Breast epithelium (tissue), 4 donors: ENCODE measurements around the gene GAS5. TPM values are rescaled to one million over a fixed set of nuclear protein-coding genes. Genes with fewer than 3 reads are reported as not detected.

Source experiments
- DNase-seq, 2 donors: peaks; one replicate each; pipeline ENCODE4 v3.0.0-alpha.2; 2019; ENCODE audit warnings: low spot score in 2 of 2
- H3K27ac ChIP-seq, 2 donors: fragments of 200-600 bp; sonication (generic) in 1 of 2; one replicate each; pipeline ENCODE4 v1.5.1; 2016 to 2019; ENCODE audit warnings: mild to moderate bottlenecking in 1 of 2
- H3K27me3 ChIP-seq, 2 donors: fragments of 200-600 bp; sonication (generic) in 1 of 2; one replicate each; pipeline versions ENCODE4 v1.5.1 to v1.6.0; 2017 to 2019; ENCODE audit warnings: control low read depth in 1 of 2, mild to moderate bottlenecking in 1 of 2
- H3K36me3 ChIP-seq: fragments of 200-600 bp; one replicate; pipeline ENCODE4 v1.5.1; 2019
- H3K4me1 ChIP-seq, 2 donors: fragments of 200-600 bp; sonication (generic); one replicate each; pipeline ENCODE4 v1.5.1; 2016 to 2019; ENCODE audit warnings: control low read depth in 1 of 2
- H3K4me3 ChIP-seq, 3 donors: fragments of 200-600 bp; sonication (generic); 1 replicate in 2 of 3; 2 replicates in 1 of 3; pipeline ENCODE4 v1.5.1; 2016 to 2019; ENCODE audit warnings: mild to moderate bottlenecking in 3 of 3, moderate library complexity in 2 of 3
- H3K9me3 ChIP-seq, 2 donors: fragments of 200-600 bp; sonication (generic) in 1 of 2; one replicate each; pipeline ENCODE4 v1.5.1; 2016 to 2019; ENCODE audit warnings: control low read depth in 1 of 2
- CTCF ChIP-seq, 3 donors: fragments of 450-650 bp; IDR thresholded peaks; one replicate each; pipeline ENCODE4 v1.5.1; 2016 to 2017; ENCODE audit warnings: antibody characterized with exemption in 3 of 3, mild to moderate bottlenecking in 3 of 3, moderate library complexity in 3 of 3
- POLR2A ChIP-seq: fragments of 450-650 bp; IDR thresholded peaks from one replicate; pipeline ENCODE4 v1.6.1; 2016; ENCODE audit warnings: antibody characterized with exemption, mild to moderate bottlenecking, moderate library complexity
- POLR2AphosphoS5 ChIP-seq, 3 donors: sonication (generic); formaldehyde crosslinking; IDR thresholded peaks; one replicate each; pipeline ENCODE4 v1.6.1; 2017; ENCODE audit warnings: antibody characterized with exemption in 3 of 3
- intact Hi-C: fragments of 100-400 bp; cut with DNase I; formaldehyde crosslinking; loops from one replicate; pipeline ENCODE4 v1.15.1; 2023; ENCODE audit warnings: low total_unique reads
- total RNA-seq, 3 donors: library from RNA; depleted of rRNA; stranded (reverse); fragments of >200 nt; gene quantifications; one replicate each; pipeline ENCODE4 v1.1.0, GENCODE V29; 2016

GAS5 gene
- total RNA-seq: 100 to 1,000 TPM; 320 to 763 (median 754) TPM

- peak; percentile 99 to 100 for DNase-seq
- Histone ChIP-seq H3K4me1 (peaks cover 0 to 4% of the 10 kb centered on the region in 2 donors), H3K4me3 (peak within 1 kb of the TSS; percentile 76 to 84 (median 81)), H3K9me3 (no peaks in the 10 kb centered on the region), H3K27ac (peak within 1 kb of the TSS; percentile 95 to 96), H3K27me3 (no peaks in the 10 kb centered on the region), H3K36me3 (no peaks in the 10 kb centered on the region)
- intact Hi-C loops: no loop called here
- TF ChIP-seq POLR2A (peak; percentile 96), CTCF (IDR thresholded peaks at IDR 0.05) (no peak), POLR2AphosphoS5 (IDR thresholded peaks at IDR 0.05) (peak; percentile 96 to 99 (median 98))
Observed at GRCh38 chr1:173867753-173868265, at the start of gene GAS5. Gene GAS5, minus strand, starts transcription at chr1:173867989.

- Histone ChIP-seq H3K27me3 (no peaks in the 10 kb centered on the region), H3K4me1 (no peaks in the 10 kb centered on the region), H3K9me3 (no peaks in the 10 kb centered on the region), H3K27ac (no peak within 1 kb of the TSS), H3K36me3 (no peaks in the 10 kb centered on the region), H3K4me3 (no peak within 1 kb of the TSS)
- TF ChIP-seq POLR2AphosphoS5 (IDR thresholded peaks at IDR 0.05): no peak
- TF ChIP-seq POLR2A: no peak
- TF ChIP-seq CTCF (IDR thresholded peaks at IDR 0.05): no peak
- intact Hi-C loops: no loop called here
- DNase-seq: no peak
Observed at GRCh38 chr1:173917149-173917548, 49.4 kb upstream of the GAS5 start, which contains the start of gene SERPINC1. Gene SERPINC1, minus strand, starts transcription at chr1:173917327. Its CDS starts 68 bp downstream, at chr1:173917259.

- TF ChIP-seq POLR2AphosphoS5 (IDR thresholded peaks at IDR 0.05) (no peak), POLR2A (no peak), CTCF (IDR thresholded peaks at IDR 0.05) (no peak)
- H3K4me1 ChIP-seq: no peaks in the 10 kb centered on the region
- no peak overlapping the region for H3K27ac ChIP-seq
- no peaks in the 10 kb centered on the region for H3K9me3 ChIP-seq
- DNase-seq: no peak
- intact Hi-C loops: no loop called here
- H3K36me3 ChIP-seq: no peaks in the 10 kb centered on the region
- no peaks in the 10 kb centered on the region for H3K27me3 ChIP-seq
- H3K4me3 ChIP-seq: no peak overlapping the region
Observed at GRCh38 chr1:173916667-173917066, 48.9 kb upstream of the GAS5 start.

- Histone ChIP-seq H3K9me3 (no peaks in the 10 kb centered on the region), H3K36me3 (no peaks in the 10 kb centered on the region), H3K4me1 (no peaks in the 10 kb centered on the region), H3K4me3 (no peak overlapping the region), H3K27ac (no peak overlapping the region), H3K27me3 (no peaks in the 10 kb centered on the region)
- TF ChIP-seq POLR2AphosphoS5 (IDR thresholded peaks at IDR 0.05): no peak
- no peak for TF ChIP-seq CTCF (IDR thresholded peaks at IDR 0.05)
- TF ChIP-seq POLR2A: no peak
- intact Hi-C loops: no loop called here
- no peak for DNase-seq
Observed at GRCh38 chr1:173915596-173915995, 47.8 kb upstream of the GAS5 start.

- Histone ChIP-seq H3K4me1 (no peaks in the 10 kb centered on the region), H3K9me3 (no peaks in the 10 kb centered on the region), H3K4me3 (no peak overlapping the region), H3K36me3 (no peaks in the 10 kb centered on the region), H3K27ac (no peak overlapping the region), H3K27me3 (no peaks in the 10 kb centered on the region)
- intact Hi-C loops: no loop called here
- DNase-seq: no peak
- TF ChIP-seq POLR2AphosphoS5 (IDR thresholded peaks at IDR 0.05) (no peak), CTCF (IDR thresholded peaks at IDR 0.05) (no peak), POLR2A (no peak)
Observed at GRCh38 chr1:173914366-173914871, 46.6 kb upstream of the GAS5 start.
